Measurements from ENCODE around the gene TNFAIP1.
"Not testable (repeated sequence)": the region's sequence is repeated elsewhere in the genome, so short reads cannot be mapped to it uniquely, and the experiment has no call there.

Gene TNFAIP1

GRCh38 chr17:28325211-28325610 is 10.3 kb upstream of the TNFAIP1 start:
- DNase-seq, result no peak

- DNase-seq, result no peak
Observed at GRCh38 chr17:28326114-28326513, 9.4 kb upstream of the TNFAIP1 start.

DNA sequence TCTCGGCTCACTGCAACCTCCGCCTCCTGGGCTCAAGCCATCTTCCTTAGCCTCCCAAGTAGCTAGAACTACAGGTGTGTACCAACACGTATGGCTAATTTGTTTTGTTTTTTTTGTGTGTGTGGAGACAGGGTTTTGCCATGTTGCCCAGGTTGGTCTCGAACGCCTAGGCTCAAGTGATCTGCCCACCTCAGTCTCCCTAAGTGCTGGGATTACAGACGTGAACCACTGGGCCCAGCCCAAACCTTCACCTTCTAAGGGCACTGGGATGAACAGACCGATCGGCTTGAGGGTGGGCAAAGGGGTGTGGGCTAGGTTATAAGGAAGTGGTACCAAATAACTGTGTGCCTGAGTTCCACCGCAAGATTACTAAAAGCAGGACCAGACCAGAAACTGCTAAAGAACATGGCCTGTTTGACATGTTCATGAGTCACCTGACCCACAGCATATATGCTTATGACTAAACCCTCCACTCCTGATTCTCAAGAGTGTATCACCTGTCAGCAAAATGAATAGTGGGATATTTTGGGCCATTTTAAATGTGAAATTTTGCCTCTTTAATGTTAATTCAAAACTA is 8.4 kb upstream of the TNFAIP1 start:
- DNase-seq, result no peak

GRCh38 chr17:28327709-28328108 is 7.9 kb upstream of the TNFAIP1 start:
- no peak for DNase-seq

DNA sequence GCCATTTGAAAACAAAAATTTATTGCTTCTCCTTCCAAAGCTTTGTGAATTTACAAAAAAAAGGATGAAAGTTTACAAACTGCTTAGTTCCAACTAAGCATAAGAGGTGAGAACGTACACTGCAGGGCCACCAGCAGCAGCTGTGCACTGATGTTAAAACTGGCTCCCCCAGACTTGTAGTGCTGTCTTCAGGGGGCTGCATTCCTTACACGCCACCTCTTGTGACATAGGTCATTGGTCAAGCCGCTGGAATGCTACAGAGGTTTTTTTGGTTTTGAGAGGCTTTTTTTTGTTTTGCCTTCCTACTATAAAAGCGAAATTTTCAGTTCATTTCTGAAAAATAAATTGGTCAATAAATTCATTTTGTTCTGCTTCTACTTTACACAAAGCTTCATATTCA is 7.2 kb upstream of the TNFAIP1 start:
- DNase-seq, result no peak

DNA sequence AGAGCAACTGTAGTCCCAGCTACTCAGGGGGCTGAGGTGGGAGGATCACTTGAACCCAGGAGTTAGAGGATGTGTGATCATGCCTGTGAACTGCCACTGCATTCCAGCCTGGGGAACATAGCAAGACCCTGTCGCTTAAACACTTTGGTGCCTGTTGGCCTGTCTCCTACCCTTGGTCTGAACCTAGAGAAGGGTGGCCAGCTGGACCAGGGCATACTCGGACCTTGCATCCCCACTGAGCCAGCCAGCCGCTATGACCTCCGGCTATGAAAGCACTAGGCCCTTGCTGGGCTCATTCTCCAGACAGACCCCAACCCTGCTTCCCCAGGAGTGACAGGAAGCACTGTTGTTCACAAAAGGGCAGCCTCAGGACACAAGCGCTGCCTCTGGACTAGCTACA is 4.9 kb upstream of the TNFAIP1 start:
- no peak for DNase-seq

- DNase-seq, result no peak
Observed at GRCh38 chr17:28331891-28332420, 3.6 kb upstream of the TNFAIP1 start.

DNA sequence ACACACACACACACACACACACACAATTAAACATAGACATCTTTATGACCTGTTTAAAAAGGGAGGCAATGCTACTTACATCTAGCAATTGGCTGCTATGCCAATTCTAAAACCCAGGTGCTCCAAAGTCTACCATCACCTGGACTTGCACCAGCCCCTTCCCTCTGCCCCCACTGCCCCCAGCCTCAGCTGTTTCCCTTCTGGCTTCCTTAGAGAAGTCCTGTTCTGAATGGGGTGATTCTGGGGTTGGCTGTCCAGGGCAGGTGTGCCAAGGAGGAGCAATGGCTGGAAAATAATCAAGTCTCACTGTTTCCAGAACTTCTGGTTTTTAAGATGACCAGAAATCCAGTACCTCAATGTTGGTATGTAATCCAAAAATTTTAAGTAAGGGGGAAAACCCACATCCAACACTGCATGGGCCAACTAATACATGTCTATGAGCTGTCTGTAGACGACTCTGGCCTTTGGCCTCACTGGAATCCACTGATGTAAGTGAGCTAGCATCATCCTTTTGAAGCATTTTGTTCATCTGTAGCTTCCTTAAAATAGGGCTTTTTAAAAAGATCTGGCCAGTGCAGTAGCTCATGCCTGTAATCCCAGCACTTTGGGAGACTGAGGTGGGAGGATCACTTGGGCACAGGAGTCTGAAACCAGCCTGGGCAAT is 2.3 kb upstream of the TNFAIP1 start:
- DNase-seq, result no peak

DNA sequence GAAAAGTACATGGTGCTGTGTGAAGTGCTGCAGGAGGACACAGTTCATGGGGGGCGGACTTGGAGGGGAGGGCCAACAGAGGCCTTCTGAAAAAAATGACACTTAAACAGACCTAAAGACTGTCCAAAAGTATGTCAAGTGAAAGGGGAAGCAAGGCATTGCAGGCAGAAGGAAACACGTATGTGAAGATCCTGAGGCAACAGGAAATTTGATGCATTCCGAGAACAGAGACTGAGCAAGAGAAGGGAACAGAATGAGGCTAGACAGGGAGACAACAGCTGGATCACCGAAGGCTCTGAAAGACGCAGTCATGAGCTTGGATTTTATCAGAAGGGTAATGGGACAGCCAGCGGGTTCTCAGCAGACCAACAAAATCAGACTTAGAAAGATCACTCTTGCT is 1.4 kb upstream of the TNFAIP1 start:
- no peak for DNase-seq

GRCh38 chr17:28334666-28335200 is 828 bp upstream of the TNFAIP1 start:
- DNase-seq, result no peak

GRCh38 chr17:28335959-28336871 is 654 bp downstream of the TNFAIP1 start:
- no peak for DNase-seq

GRCh38 chr17:28338056-28338768 is 2.7 kb downstream of the TNFAIP1 start:
- DNase-seq, result no peak

- not testable (repeated sequence) for DNase-seq
Observed at GRCh38 chr17:28338769-28339212, 3.2 kb downstream of the TNFAIP1 start.

- no peak for DNase-seq
Observed at GRCh38 chr17:28339431-28339830, 3.9 kb downstream of the TNFAIP1 start.

DNA sequence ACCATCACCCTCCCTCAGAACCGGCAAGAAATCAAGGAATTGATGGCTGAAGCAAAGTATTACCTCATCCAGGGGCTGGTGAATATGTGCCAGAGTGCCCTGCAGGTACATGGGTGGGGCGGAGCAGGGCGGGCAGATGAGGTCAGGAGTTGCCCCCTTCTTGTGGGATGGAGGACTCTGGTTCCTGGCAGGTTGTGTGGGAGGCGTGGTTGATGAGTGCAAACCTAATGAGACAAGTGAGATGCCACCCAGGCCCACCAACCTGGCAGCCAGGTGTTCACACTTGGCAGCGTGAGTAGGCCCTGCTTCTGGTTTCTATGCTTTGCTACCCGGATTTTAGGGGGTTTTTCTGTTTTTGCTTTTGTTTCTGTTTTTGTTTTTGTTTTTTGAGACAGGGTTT is 4.8 kb downstream of the TNFAIP1 start:
- no peak for DNase-seq

DNA sequence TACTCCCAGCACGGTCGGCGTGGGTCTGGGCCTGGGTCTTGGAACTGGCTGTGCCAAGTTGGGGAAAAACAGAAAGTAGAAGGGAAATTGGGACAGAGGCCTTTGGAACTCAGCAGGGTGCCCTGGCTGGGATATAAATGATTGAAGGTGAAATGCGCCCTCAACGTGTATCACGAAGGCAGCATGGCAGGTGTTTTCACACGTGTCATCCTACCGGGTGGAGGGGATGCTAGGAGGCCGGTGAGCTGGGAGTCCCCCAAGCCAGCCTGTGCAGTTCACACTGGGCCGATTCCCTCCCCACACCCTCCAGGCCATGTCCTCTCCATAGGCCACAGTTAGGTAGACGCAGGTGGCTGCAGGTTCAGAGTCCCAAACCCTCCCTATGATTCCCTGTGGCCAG is 6.0 kb downstream of the TNFAIP1 start:
- DNase-seq, result no peak

DNA sequence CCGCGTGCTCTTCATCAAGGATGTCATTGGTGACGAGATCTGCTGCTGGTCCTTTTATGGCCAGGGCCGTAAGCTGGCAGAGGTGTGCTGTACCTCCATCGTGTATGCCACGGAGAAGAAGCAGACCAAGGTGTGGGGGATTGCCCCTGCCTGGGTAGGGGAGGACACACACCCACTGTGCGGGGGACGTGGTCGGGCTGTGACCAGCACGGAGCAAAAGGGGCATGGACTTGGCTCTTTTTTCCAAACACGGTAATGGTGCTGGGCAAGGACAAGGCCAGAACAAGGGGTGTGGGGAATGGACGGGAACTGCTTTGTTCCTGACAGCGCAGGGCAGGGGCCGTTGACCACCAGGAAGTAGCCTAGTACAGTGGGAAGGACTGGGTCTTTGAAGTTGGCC is 6.8 kb downstream of the TNFAIP1 start:
- DNase-seq, result no peak

- DNase-seq, result no peak
Observed at GRCh38 chr17:28343491-28343932, 8.0 kb downstream of the TNFAIP1 start.

DNA sequence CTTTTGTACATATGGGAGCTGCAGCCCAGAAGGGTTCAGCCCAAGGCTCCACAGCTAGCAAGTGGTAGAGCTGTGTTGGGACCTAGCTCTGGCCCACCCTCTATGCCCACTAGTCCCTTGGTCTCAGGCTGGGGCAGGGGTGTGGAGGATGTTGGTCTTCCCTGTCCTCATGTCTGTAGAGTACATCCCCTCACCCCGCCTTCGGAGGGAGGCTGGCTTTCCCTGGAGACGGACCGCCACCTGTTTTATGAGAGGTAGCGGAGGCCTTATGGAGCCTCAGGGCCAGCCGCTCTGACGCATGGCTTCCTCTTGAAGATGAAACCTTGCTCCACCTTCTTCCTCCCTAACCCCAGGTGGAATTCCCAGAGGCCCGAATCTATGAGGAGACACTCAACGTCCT is 8.4 kb downstream of the TNFAIP1 start:
- DNase-seq, result no peak

GRCh38 chr17:28344435-28344901 is 8.9 kb downstream of the TNFAIP1 start:
- DNase-seq, result no peak

DNA sequence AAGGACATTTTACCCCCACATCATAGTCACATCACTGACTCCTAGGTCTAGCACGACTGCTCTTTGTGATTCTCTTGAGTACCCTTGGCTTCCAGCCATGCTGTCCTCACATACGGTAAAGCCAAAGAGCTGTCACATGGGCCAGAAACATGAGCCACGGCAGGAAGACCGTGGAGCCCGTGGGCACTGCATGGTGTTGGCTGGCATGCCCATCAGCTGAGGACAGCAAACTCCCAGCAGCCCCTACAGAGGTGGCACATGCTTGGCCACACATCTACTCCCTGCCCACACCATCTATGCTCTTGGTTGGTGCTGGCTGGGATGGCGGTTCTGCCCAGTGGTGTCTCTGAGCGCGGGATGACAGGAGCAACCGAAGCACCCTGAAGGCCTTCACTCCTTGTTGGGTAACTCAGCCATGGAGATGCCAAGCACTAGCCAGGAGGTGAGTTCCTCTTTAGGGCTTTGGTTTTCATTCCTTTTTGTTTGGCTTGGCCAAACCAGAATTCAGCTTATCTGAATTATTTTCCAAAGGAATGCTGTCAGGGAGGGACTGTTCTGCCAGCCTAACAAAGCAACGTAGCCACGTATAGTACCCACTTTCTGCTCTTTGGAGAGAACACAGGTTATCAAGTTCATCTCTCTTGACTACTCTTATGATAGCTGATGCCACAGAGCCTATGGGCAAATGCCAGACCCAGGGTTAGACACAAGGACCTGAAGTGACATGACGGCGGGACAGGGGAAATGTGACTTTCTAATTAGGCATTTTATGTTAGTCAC is 10.0 kb downstream of the TNFAIP1 start:
- DNase-seq, result no peak

- DNase-seq, result no peak
Observed at GRCh38 chr17:28346199-28346580, 10.6 kb downstream of the TNFAIP1 start.

Data from SIG-M5 (cell line).